ENCODE data around the gene KIF18A. TPM values are rescaled to one million over a fixed set of nuclear protein-coding genes. Genes with fewer than 3 reads are reported as not detected.

The KIF18A gene
- total and polyA plus RNA-seq, 2 experiments from 2014 or later = 3.2 to 6.3 TPM

GRCh38 chr11:27995083-27995482 is 112.9 kb downstream of the KIF18A start:
- Histone ChIP-seq H3K36me3 (replicated peaks; ENCODE audit: insufficient read depth, low read depth) (no peaks in the 10 kb centered on the region), H2AFZ (no peak overlapping the region), H3K4me2 (no peak overlapping the region), H4K20me1 (ENCODE audit: insufficient read depth, poor library complexity, severe bottlenecking) (no peaks in the 10 kb centered on the region), H3K9me2 (replicated peaks; ENCODE audit: insufficient read depth) (no peaks in the 10 kb centered on the region), H3K27me3 (no peaks in the 10 kb centered on the region), H3K79me2 (no peaks in the 10 kb centered on the region), H3K4me3 (no peak overlapping the region), H3K9me3 (ENCODE audit: low read depth) (no peaks in the 10 kb centered on the region), H3K27ac (no peak overlapping the region), H3K4me1 (ENCODE audit: insufficient read depth) (no peaks in the 10 kb centered on the region)
- no peak for DNase-seq (ENCODE audit: low spot score)
- TF ChIP-seq CTCF (IDR thresholded peaks at IDR 0.05; ENCODE audit: poor library complexity) (no peak), EZH2 (IDR thresholded peaks at IDR 0.05; ENCODE audit: borderline replicate concordance) (no peak), EZH2phosphoT487 (IDR thresholded peaks at IDR 0.05; ENCODE audit: low read depth, severe bottlenecking, unreplicated experiment) (no peak)
- 89% methylated on average over 3 of the region's 3 CpGs for WGBS (ENCODE audit: low lambda C conversion rate, missing lambda C conversion rate)

- no peaks in the 10 kb centered on the region for H3K9me2 ChIP-seq (replicated peaks; ENCODE audit: insufficient read depth)
- H2AFZ ChIP-seq = no peak overlapping the region
- no peak overlapping the region for H3K27ac ChIP-seq
- no peaks in the 10 kb centered on the region for H3K27me3 ChIP-seq
- no peaks in the 10 kb centered on the region for H3K9me3 ChIP-seq (ENCODE audit: low read depth)
- H3K36me3 ChIP-seq (replicated peaks; ENCODE audit: insufficient read depth, low read depth) = no peaks in the 10 kb centered on the region
- H3K4me3 ChIP-seq = no peak overlapping the region
- DNase-seq (ENCODE audit: low spot score) = no peak
- H3K4me1 ChIP-seq (ENCODE audit: insufficient read depth) = no peaks in the 10 kb centered on the region
- no peaks in the 10 kb centered on the region for H4K20me1 ChIP-seq (ENCODE audit: insufficient read depth, poor library complexity, severe bottlenecking)
- no peak overlapping the region for H3K4me2 ChIP-seq
- WGBS (ENCODE audit: low lambda C conversion rate, missing lambda C conversion rate) = 88% methylated on average over 1 of the region's 1 CpG
- H3K79me2 ChIP-seq = no peaks in the 10 kb centered on the region
- no peak for TF ChIP-seq CTCF (IDR thresholded peaks at IDR 0.05; ENCODE audit: poor library complexity)
- TF ChIP-seq EZH2 (IDR thresholded peaks at IDR 0.05; ENCODE audit: borderline replicate concordance) = no peak
- no peak for TF ChIP-seq EZH2phosphoT487 (IDR thresholded peaks at IDR 0.05; ENCODE audit: low read depth, severe bottlenecking, unreplicated experiment)
Measured at GRCh38 chr11:27991736-27992135, 116.2 kb downstream of the KIF18A start.

GRCh38 chr11:27977527-27977926 is 130.4 kb downstream of the KIF18A start:
- WGBS (ENCODE audit: low lambda C conversion rate, missing lambda C conversion rate) = 94% methylated on average over 2 of the region's 2 CpGs
- H4K20me1 ChIP-seq (ENCODE audit: insufficient read depth, poor library complexity, severe bottlenecking) = no peaks in the 10 kb centered on the region
- H3K4me2 ChIP-seq = no peak overlapping the region

More at GRCh38 chr11:27977527-27977926, 130.4 kb downstream of the KIF18A start:
- Histone ChIP-seq H3K27ac (no peak overlapping the region), H2AFZ (no peak overlapping the region), H3K36me3 (replicated peaks; ENCODE audit: insufficient read depth, low read depth) (no peaks in the 10 kb centered on the region), H3K27me3 (no peaks in the 10 kb centered on the region), H3K9me2 (replicated peaks; ENCODE audit: insufficient read depth) (no peaks in the 10 kb centered on the region), H3K4me1 (ENCODE audit: insufficient read depth) (no peaks in the 10 kb centered on the region), H3K79me2 (no peaks in the 10 kb centered on the region), H3K4me3 (no peak overlapping the region), H3K9me3 (ENCODE audit: low read depth) (no peaks in the 10 kb centered on the region)
- no peak for DNase-seq (ENCODE audit: low spot score)
- TF ChIP-seq EZH2phosphoT487 (IDR thresholded peaks at IDR 0.05; ENCODE audit: low read depth, severe bottlenecking, unreplicated experiment) (no peak), CTCF (IDR thresholded peaks at IDR 0.05; ENCODE audit: poor library complexity) (no peak), EZH2 (IDR thresholded peaks at IDR 0.05; ENCODE audit: borderline replicate concordance) (no peak)
